HUES6 (cell line): ENCODE results near the gene SIK2.
A peak's percentile ranks its signal among the peaks of the same experiment; 100 is the strongest.

Experiments used
- H3K27ac ChIP-seq: 2 replicates; pipeline ENCODE4 v1.7.0; 2013; ENCODE audit warnings: low read depth, mild to moderate bottlenecking, low read length, inconsistent platforms
- H3K27me3 ChIP-seq: 2 replicates; pipeline ENCODE4 v1.6.1; 2013; ENCODE audit warnings: low read length; ENCODE audit not compliant: control insufficient read depth, insufficient read depth
- H3K36me3 ChIP-seq: 2 replicates; pipeline ENCODE4 v1.6.1; 2013; ENCODE audit warnings: low read length; ENCODE audit not compliant: control insufficient read depth, insufficient read depth
- H3K4me1 ChIP-seq: 2 replicates; pipeline ENCODE4 v1.6.1; 2013; ENCODE audit warnings: low read length; ENCODE audit not compliant: control insufficient read depth, insufficient read depth
- H3K4me3 ChIP-seq: 2 replicates; pipeline ENCODE4 v1.5.1; 2013; ENCODE audit warnings: low read depth, low read length
- H3K9ac ChIP-seq: one replicate; pipeline ENCODE4 v1.6.1; 2013; ENCODE audit warnings: mild to moderate bottlenecking, low read length
- H3K9me3 ChIP-seq: 2 replicates; pipeline ENCODE4 v1.6.1; 2013; ENCODE audit warnings: low read depth, low read length; ENCODE audit not compliant: control insufficient read depth, insufficient read depth

Gene SIK2

GRCh38 chr11:111601979-111602864 lies at the start of gene SIK2:
TSS of gene SIK2 (plus strand) at chr11:111602449. CDS start at chr11:111602564, 115 bp downstream.
- H3K27me3 ChIP-seq = peaks cover 24% of the 10 kb centered on the region
- H3K36me3 ChIP-seq = no peaks in the 10 kb centered on the region
- H3K4me3 ChIP-seq = peak within 1 kb of the TSS; percentile 83
- H3K4me1 ChIP-seq = peaks cover 17% of the 10 kb centered on the region; the same call in 1 of the 2 replicates
- no peaks in the 10 kb centered on the region for H3K9me3 ChIP-seq
- peak within 1 kb of the TSS; percentile 16; the same call in 1 of the 2 replicates for H3K27ac ChIP-seq
- H3K9ac ChIP-seq = peak within 1 kb of the TSS; percentile 89

- no peak overlapping the region for H3K27ac ChIP-seq
- H3K9me3 ChIP-seq = peaks cover 8% of the 10 kb centered on the region
- peaks cover 7% of the 10 kb centered on the region; the same call in 1 of the 2 replicates for H3K4me1 ChIP-seq
- peaks cover 13% of the 10 kb centered on the region; the same call in 1 of the 2 replicates for H3K36me3 ChIP-seq
- no peak overlapping the region for H3K4me3 ChIP-seq
- H3K9ac ChIP-seq = no peak overlapping the region
- no peaks in the 10 kb centered on the region for H3K27me3 ChIP-seq
Observed at GRCh38 chr11:111554532-111554931, 47.7 kb upstream of the SIK2 start.

DNA sequence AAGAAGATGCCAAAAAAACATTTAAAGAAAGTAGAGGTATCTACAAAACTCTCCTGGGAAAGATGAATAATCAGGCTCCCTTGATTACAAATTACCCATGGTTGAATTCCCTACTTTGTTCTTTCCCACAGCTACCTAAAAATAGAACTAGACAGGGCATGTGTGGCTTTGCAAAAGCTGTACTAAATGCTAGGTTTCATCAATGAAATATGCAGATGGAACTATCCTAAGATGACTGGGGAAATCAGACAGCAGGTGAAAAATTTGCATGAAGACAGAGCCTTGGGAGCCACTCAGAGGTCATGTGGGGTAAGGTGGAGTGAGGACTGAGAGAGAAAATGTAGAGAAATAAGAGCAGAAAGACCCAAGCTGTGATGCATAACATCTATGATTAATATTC lies 47.0 kb upstream of the SIK2 start:
- Histone ChIP-seq H3K27ac (no peak overlapping the region), H3K9me3 (peaks cover 8% of the 10 kb centered on the region), H3K4me1 (no peaks in the 10 kb centered on the region), H3K36me3 (peaks cover 13% of the 10 kb centered on the region; the same call in 1 of the 2 replicates), H3K9ac (no peak overlapping the region), H3K4me3 (no peak overlapping the region), H3K27me3 (no peaks in the 10 kb centered on the region)

DNA sequence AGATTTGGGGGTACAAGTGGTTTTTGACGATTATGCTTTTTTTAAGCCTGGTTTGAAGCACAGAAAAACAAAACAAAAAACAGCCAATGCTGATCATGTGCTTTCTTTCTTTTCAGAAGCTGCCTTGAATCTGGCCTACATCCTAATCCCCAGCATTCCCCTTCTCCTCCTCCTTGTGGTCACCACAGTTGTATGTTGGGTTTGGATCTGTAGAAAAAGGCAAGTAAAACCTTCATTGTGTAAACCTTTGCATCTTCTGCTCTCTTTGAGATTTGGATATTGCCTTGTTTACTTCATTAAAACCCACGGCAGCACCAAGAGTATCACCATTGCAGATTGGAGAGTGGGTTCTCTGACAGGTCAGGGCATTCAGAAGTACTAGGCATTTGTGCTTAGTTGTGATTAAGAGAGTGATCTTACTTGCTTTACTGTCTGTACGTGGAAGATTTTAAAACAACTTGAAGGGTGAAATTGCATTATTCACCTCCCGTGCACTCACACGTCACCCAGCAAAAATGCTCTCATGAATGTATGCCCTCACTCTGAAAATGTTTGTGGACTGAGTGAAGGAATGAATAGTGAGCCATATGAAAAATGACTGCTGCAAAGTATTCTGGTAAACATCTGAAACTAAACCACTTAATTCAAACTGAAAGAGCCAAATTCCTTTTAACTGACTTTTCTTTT lies 44.7 kb upstream of the SIK2 start:
- Histone ChIP-seq H3K27ac (no peak overlapping the region), H3K4me3 (no peak overlapping the region), H3K9me3 (peaks cover 8% of the 10 kb centered on the region), H3K27me3 (no peaks in the 10 kb centered on the region), H3K9ac (no peak overlapping the region), H3K36me3 (peaks cover 13% of the 10 kb centered on the region; the same call in 1 of the 2 replicates), H3K4me1 (peaks cover 13% of the 10 kb centered on the region)

DNA sequence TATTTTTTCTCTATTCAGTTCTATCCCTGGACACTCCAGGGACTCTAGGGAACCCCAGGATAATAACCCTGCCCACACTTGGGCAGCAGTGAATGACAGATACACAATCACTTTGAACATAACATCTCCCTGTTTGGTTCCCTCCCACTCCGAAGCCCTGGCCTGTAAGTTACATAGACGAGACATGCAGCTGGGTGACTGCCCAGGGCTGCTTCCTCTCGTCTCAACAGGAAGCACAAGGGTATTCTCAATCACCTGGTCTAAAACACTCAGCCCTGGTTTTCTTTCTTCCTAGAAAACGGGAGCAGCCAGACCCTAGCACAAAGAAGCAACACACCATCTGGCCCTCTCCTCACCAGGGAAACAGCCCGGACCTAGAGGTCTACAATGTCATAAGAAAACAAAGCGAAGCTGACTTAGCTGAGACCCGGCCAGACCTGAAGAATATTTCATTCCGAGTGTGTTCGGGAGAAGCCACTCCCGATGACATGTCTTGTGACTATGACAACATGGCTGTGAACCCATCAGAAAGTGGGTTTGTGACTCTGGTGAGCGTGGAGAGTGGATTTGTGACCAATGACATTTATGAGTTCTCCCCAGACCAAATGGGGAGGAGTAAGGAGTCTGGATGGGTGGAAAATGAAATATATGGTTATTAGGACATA lies 42.3 kb upstream of the SIK2 start:
- H3K9ac ChIP-seq = no peak overlapping the region

DNA sequence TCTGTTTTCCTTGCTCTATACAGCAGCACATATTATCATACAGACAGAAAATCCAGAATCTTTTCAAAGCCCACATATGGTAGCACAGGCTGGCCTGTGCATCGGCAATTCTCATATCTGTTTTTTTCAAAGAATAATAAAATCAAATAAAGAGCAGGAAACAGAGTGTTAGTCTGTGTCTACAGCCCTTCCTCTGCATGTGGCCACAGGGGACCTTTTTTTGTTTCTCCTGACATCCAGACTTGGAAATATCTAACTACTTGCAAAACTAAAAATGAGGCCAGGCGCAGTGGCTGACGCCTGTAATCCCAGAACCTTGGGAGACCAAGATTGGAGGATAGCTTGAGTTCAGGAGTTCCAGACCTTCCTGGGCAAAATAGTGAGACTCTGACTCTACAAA lies 41.4 kb upstream of the SIK2 start:
- Histone ChIP-seq H3K9me3 (peaks cover 6% of the 10 kb centered on the region), H3K27ac (no peak overlapping the region), H3K4me3 (no peak overlapping the region), H3K4me1 (peaks cover 13% of the 10 kb centered on the region), H3K9ac (no peak overlapping the region), H3K27me3 (no peaks in the 10 kb centered on the region), H3K36me3 (peaks cover 8% of the 10 kb centered on the region; the same call in 1 of the 2 replicates)

More for the DNA sequence above, 42.3 kb upstream of the SIK2 start:
- no peak overlapping the region for H3K27ac ChIP-seq
- no peaks in the 10 kb centered on the region for H3K27me3 ChIP-seq
- peaks cover 8% of the 10 kb centered on the region for H3K9me3 ChIP-seq
- peaks cover 13% of the 10 kb centered on the region; the same call in 1 of the 2 replicates for H3K36me3 ChIP-seq
- no peak overlapping the region for H3K4me3 ChIP-seq
- H3K4me1 ChIP-seq = peaks cover 13% of the 10 kb centered on the region

DNA sequence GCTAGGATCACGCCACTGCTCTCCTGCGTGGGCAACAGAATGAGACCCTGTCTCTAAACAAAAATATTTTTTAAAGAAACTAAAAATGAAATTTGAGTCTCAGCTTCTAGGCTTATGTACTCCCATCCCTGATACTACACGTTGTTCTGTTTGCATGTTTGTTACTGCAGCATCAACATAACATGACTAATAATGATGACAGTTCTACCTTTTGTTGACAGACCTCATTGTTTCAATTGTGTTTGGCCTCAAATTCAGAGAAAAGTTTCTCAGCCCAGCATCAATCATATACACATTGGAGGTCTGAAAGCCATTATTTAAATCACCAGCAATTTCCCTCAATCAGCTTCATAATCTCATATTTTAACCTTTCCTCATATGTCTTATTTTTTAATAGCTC lies 40.9 kb upstream of the SIK2 start:
- H3K27ac ChIP-seq = no peak overlapping the region
- no peak overlapping the region for H3K4me3 ChIP-seq
- H3K9me3 ChIP-seq = peaks cover 1% of the 10 kb centered on the region
- H3K9ac ChIP-seq = no peak overlapping the region
- peaks cover 3% of the 10 kb centered on the region; the same call in 1 of the 2 replicates for H3K36me3 ChIP-seq
- H3K4me1 ChIP-seq = peaks cover 14% of the 10 kb centered on the region
- H3K27me3 ChIP-seq = no peaks in the 10 kb centered on the region

GRCh38 chr11:111561791-111562325 lies 40.4 kb upstream of the SIK2 start:
- peaks cover 3% of the 10 kb centered on the region; the same call in 1 of the 2 replicates for H3K36me3 ChIP-seq
- no peak overlapping the region for H3K27ac ChIP-seq
- no peak overlapping the region for H3K4me3 ChIP-seq
- peaks cover 19% of the 10 kb centered on the region for H3K4me1 ChIP-seq
- no peaks in the 10 kb centered on the region for H3K27me3 ChIP-seq
- H3K9me3 ChIP-seq = no peaks in the 10 kb centered on the region
- H3K9ac ChIP-seq = no peak overlapping the region

GRCh38 chr11:111562692-111563389 lies 39.4 kb upstream of the SIK2 start:
- Histone ChIP-seq H3K4me1 (peaks cover 19% of the 10 kb centered on the region), H3K9me3 (no peaks in the 10 kb centered on the region), H3K27me3 (no peaks in the 10 kb centered on the region), H3K36me3 (no peaks in the 10 kb centered on the region), H3K4me3 (no peak overlapping the region), H3K27ac (no peak overlapping the region), H3K9ac (no peak overlapping the region)

DNA sequence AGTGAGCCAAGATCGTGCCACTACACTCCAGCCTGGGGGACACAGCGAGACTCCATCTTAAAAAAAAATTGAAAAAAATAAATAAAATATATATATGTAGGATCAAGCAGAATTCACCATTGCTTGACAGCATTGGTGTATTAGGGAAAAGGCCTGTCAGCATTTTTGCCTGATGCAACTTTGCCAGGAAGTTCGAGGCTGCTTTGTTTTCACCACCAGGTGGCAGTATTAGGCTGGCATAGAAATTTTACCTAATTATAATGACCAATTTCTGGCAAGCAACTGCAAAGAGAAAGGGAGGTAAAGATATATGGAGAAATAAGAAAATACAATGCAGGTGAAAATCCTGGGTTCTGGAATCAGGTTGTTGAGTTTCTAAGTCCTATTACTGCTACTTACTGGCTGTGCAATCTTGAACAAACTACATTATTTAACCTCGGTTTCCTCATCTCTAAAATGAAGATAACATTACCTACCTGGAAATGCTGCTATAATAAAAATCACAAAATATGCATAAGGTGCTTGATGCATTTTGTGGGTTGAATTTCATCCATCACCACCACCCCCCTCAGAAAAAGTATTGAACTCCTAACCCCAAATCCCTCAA lies 37.0 kb upstream of the SIK2 start:
- no peak overlapping the region for H3K4me3 ChIP-seq
- no peaks in the 10 kb centered on the region for H3K36me3 ChIP-seq
- no peak overlapping the region for H3K9ac ChIP-seq
- peaks cover 19% of the 10 kb centered on the region for H3K4me1 ChIP-seq
- H3K27ac ChIP-seq = no peak overlapping the region
- H3K27me3 ChIP-seq = no peaks in the 10 kb centered on the region
- H3K9me3 ChIP-seq = no peaks in the 10 kb centered on the region
